ENCODE measurements around the gene VAMP8.
"Not testable (repeated sequence)": the region's sequence is repeated elsewhere in the genome, so short reads cannot be mapped to it uniquely, and the experiment has no call there.

VAMP8 gene

GRCh38 chr2:85607268-85608215, 30.2 kb downstream of the VAMP8 start:
- no peak for DNase-seq (ENCODE audit: extremely low spot score)
- POLR2A ChIA-PET, result interaction anchor here (0.8 to 3.5 kb wide), 2 partner anchors 8 to 12 kb away, joined by 3 to 20 read pairs; partner anchors contain the start of genes RNF181 and USP39
- no peak for TF ChIP-seq ELF4 (IDR thresholded peaks at IDR 0.05)
- TF ChIP-seq FOXK2 (IDR thresholded peaks at IDR 0.05), result no peak
- TF ChIP-seq L3MBTL2 (conservative IDR thresholded peaks at IDR 0.05), result no peak
- no peak for TF ChIP-seq SP1 (IDR thresholded peaks at IDR 0.05)
- no peak for TF ChIP-seq NFRKB (IDR thresholded peaks at IDR 0.05)
- no peak for TF ChIP-seq FOXM1 (IDR thresholded peaks at IDR 0.05; ENCODE audit: borderline replicate concordance)
- CTCF ChIA-PET, result no interaction called here

GRCh38 chr2:85611217-85611704, 33.9 kb downstream of the VAMP8 start:
- TF ChIP-seq ELF4 (IDR thresholded peaks at IDR 0.05), result no peak
- TF ChIP-seq L3MBTL2 (conservative IDR thresholded peaks at IDR 0.05), result no peak
- TF ChIP-seq CTBP1 (IDR thresholded peaks at IDR 0.05; ENCODE audit: borderline replicate concordance), result no peak
- no peak for TF ChIP-seq FOXM1 (IDR thresholded peaks at IDR 0.05; ENCODE audit: borderline replicate concordance)
- TF ChIP-seq LEF1 (IDR thresholded peaks at IDR 0.05; ENCODE audit: borderline replicate concordance), result no peak
- TF ChIP-seq BHLHE40 (IDR thresholded peaks at IDR 0.05; ENCODE audit: borderline replicate concordance), result no peak
- TF ChIP-seq FOXK2 (IDR thresholded peaks at IDR 0.05), result no peak
- no peak for TF ChIP-seq PKNOX1 (IDR thresholded peaks at IDR 0.05)
- TF ChIP-seq FOXA1 (IDR thresholded peaks at IDR 0.05), result no peak
- no peak for TF ChIP-seq ZNF384 (IDR thresholded peaks at IDR 0.05)
- no peak for TF ChIP-seq ARNT (IDR thresholded peaks at IDR 0.05)
- DNase-seq (ENCODE audit: extremely low spot score), result peak; percentile 28
- POLR2A ChIA-PET, result interaction anchor here (0.6 to 1.5 kb wide), 23 partner anchors 10 to 334 kb away, joined by 3 to 30 read pairs (median 4); partner anchors contain the start of genes GGCX, MAT2A, RNF181 and SH2D6
- CTCF ChIA-PET, result interaction anchor here (0.6 to 1.0 kb wide), 2 partner anchors 15 to 980 kb away, joined by 3 to 4 read pairs; partner anchors contain the start of gene RNF181

- ChIA-PET CTCF (interaction anchor here (1.0 kb wide), 1 partner anchor 16 kb away, joined by 3 read pairs; the partner anchor contains the start of gene RNF181), POLR2A (interaction anchor here (0.6 to 1.5 kb wide), 24 partner anchors 9 to 335 kb away, joined by 3 to 30 read pairs (median 4); partner anchors contain the start of genes GGCX, MAT2A, RNF181 and SH2D6)
- TF ChIP-seq NFRKB (IDR thresholded peaks at IDR 0.05) (no peak), L3MBTL2 (conservative IDR thresholded peaks at IDR 0.05) (peak; percentile 77), ELF4 (IDR thresholded peaks at IDR 0.05) (peak; percentile 82)
- DNase-seq (ENCODE audit: extremely low spot score), result peak; percentile 91
Observed at GRCh38 chr2:85611705-85612587, 34.6 kb downstream of the VAMP8 start, which contains the start of gene C2orf68. Gene C2orf68 (minus strand): TSS chr2:85612066. CDS start chr2:85611984, 82 bp downstream.

- CTCF ChIA-PET, result interaction anchor here (0.6 kb wide), 1 partner anchor 37 kb away, joined by 4 read pairs; the partner anchor contains the start of gene VAMP8
Observed at GRCh38 chr2:85613717-85614515, 36.5 kb downstream of the VAMP8 start.

GRCh38 chr2:85614757-85615156, 37.4 kb downstream of the VAMP8 start:
- DNase-seq (ENCODE audit: extremely low spot score); CTCF ChIA-PET: not testable (repeated sequence)
- POLR2A ChIA-PET, result interaction anchor here (0.6 to 3.7 kb wide), 4 partner anchors 13 to 54 kb away, joined by 3 to 15 read pairs (median 5); partner anchors contain the start of genes GGCX and RNF181

More at GRCh38 chr2:85613717-85614515, 36.5 kb downstream of the VAMP8 start:
- POLR2A ChIA-PET, result interaction anchor here (0.6 to 3.7 kb wide), 3 partner anchors 19 to 55 kb away, joined by 3 to 15 read pairs (median 3); partner anchors contain the start of gene RNF181
- no peak for DNase-seq (ENCODE audit: extremely low spot score)
- TF ChIP-seq FOXM1 (IDR thresholded peaks at IDR 0.05; ENCODE audit: borderline replicate concordance) (no peak), CTBP1 (IDR thresholded peaks at IDR 0.05; ENCODE audit: borderline replicate concordance) (no peak), NFRKB (IDR thresholded peaks at IDR 0.05) (no peak), FOXK2 (IDR thresholded peaks at IDR 0.05) (no peak), BHLHE40 (IDR thresholded peaks at IDR 0.05; ENCODE audit: borderline replicate concordance) (no peak), TARDBP (IDR thresholded peaks at IDR 0.05) (no peak), HDGF (IDR thresholded peaks at IDR 0.05; ENCODE audit: borderline replicate concordance) (no peak), ELF4 (IDR thresholded peaks at IDR 0.05) (no peak)

- TF ChIP-seq SP1 (IDR thresholded peaks at IDR 0.05) (no peak), SUZ12 (IDR thresholded peaks at IDR 0.05) (no peak), PKNOX1 (IDR thresholded peaks at IDR 0.05) (no peak), FOXA1 (IDR thresholded peaks at IDR 0.05) (no peak), BHLHE40 (IDR thresholded peaks at IDR 0.05; ENCODE audit: borderline replicate concordance) (no peak), CTBP1 (IDR thresholded peaks at IDR 0.05; ENCODE audit: borderline replicate concordance) (no peak), FOXM1 (IDR thresholded peaks at IDR 0.05; ENCODE audit: borderline replicate concordance) (no peak), NFRKB (IDR thresholded peaks at IDR 0.05) (no peak), HDGF (IDR thresholded peaks at IDR 0.05; ENCODE audit: borderline replicate concordance) (no peak), TARDBP (IDR thresholded peaks at IDR 0.05) (no peak), ELF4 (IDR thresholded peaks at IDR 0.05) (no peak)
- no peak for DNase-seq (ENCODE audit: extremely low spot score)
- ChIA-PET CTCF (no interaction called here), POLR2A (interaction anchor here (0.7 to 3.7 kb wide), 8 partner anchors 13 to 197 kb away, joined by 3 to 15 read pairs (median 4); partner anchors contain the start of genes GGCX, MAT2A, RNF181 and SH2D6)
Observed at GRCh38 chr2:85615413-85615728, 38.0 kb downstream of the VAMP8 start.
